ENCODE results near the gene PHF11.

DNA sequence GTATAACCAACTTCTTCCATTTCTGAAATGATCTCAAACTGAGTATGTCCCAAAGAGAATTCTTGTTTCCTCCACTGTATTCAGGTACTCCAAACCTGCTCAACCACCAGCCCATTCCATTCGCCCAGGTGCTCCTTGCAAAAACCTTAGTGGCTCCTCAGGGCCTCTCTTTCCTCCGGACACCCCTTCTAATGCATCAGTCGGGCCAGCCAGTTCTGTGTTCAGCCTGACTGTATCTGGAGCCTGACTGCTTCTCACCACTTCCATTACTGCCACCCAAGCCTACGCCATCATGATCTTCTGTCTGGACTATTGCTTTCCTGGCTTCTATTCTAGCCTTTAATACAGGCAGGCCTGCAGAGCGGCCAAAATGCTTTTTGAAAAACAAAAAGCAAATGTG, 1.5 kb downstream of the PHF11 start:
- TF ChIP-seq, protein P1, sequence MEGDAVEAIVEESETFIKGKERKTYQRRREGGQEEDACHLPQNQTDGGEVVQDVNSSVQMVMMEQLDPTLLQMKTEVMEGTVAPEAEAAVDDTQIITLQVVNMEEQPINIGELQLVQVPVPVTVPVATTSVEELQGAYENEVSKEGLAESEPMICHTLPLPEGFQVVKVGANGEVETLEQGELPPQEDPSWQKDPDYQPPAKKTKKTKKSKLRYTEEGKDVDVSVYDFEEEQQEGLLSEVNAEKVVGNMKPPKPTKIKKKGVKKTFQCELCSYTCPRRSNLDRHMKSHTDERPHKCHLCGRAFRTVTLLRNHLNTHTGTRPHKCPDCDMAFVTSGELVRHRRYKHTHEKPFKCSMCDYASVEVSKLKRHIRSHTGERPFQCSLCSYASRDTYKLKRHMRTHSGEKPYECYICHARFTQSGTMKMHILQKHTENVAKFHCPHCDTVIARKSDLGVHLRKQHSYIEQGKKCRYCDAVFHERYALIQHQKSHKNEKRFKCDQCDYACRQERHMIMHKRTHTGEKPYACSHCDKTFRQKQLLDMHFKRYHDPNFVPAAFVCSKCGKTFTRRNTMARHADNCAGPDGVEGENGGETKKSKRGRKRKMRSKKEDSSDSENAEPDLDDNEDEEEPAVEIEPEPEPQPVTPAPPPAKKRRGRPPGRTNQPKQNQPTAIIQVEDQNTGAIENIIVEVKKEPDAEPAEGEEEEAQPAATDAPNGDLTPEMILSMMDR (conservative IDR thresholded peaks at IDR 0.05 in 1 of 2, IDR thresholded peaks at IDR 0.05 in 1 of 2; ENCODE audit: low read depth in 1 of 2, low read length in 2 of 2) = no peak
- TF ChIP-seq EZH2 (IDR thresholded peaks at IDR 0.05; ENCODE audit: low read length, missing control alignments) = no peak

All from fibroblast of lung (primary cell).